ENCODE results near the gene CPNE9. TPM values are rescaled to one million over a fixed set of nuclear protein-coding genes. Genes with fewer than 3 reads are reported as not detected.

CPNE9 gene
- polyA plus RNA-seq, 1 of the 3 experiments (the other 2 are of a cell fraction) = 0.03 TPM

- TF ChIP-seq USF2 (IDR thresholded peaks at IDR 0.05; ENCODE audit: borderline replicate concordance, low read depth, low read length) (no peak), USF1 (IDR thresholded peaks at IDR 0.05; ENCODE audit: borderline replicate concordance, low read depth) (no peak), RXRA (IDR thresholded peaks at IDR 0.05; ENCODE audit: borderline replicate concordance, low read depth) (no peak), TCF12 (IDR thresholded peaks at IDR 0.05) (no peak), FOXJ3 (CRISPR knock-in tag; IDR thresholded peaks at IDR 0.05) (no peak), MEF2A (IDR thresholded peaks at IDR 0.05; ENCODE audit: borderline replicate concordance, low read depth) (no peak), GATA2 (CRISPR knock-in tag; IDR thresholded peaks at IDR 0.05) (no peak), GABPA (IDR thresholded peaks at IDR 0.05; ENCODE audit: low read depth) (no peak), MAX (IDR thresholded peaks at IDR 0.05; ENCODE audit: low read depth) (no peak), RFX5 (IDR thresholded peaks at IDR 0.05; ENCODE audit: low read length) (no peak), EZH2phosphoT487 (IDR thresholded peaks at IDR 0.05; ENCODE audit: borderline replicate concordance, low read depth) (no peak)
These were observed 8.8 kb downstream of the CPNE9 start (continued) for GRCh38 chr3:9712415-9712814.

- Histone ChIP-seq H2AFZ (ENCODE audit: low read depth) (no peak overlapping the region), H3F3A (replicated peaks; ENCODE audit: insufficient read depth) (peaks cover 8% of the 10 kb centered on the region), H3K27me3 (ENCODE audit: insufficient read depth) (peaks cover 17% of the 10 kb centered on the region; the same call in 1 of the 2 replicates), H3K36me3 (replicated peaks in 1 of 2; ENCODE audit: control insufficient read depth in 1 of 2, insufficient read depth in 2 of 2, low read length in 1 of 2) (no peaks in the 10 kb centered on the region), H3K9me2 (no peaks in the 10 kb centered on the region), H3K4me3 (ENCODE audit: low read depth in 2 of 2, low read length in 1 of 2) (no peak overlapping the region), H3K9ac (no peak overlapping the region), H3K9me3 (no peaks in the 10 kb centered on the region), H3K4me2 (no peak overlapping the region), H3K4me1 (ENCODE audit: control insufficient read depth in 1 of 2, insufficient read depth in 2 of 2, low read depth in 1 of 2, low read length in 1 of 2) (peaks cover 0 to 2% of the 10 kb centered on the region in 2 experiments; a peak in 1 of 4 replicates), H3K27ac (ENCODE audit: low read depth in 2 of 2, low read length in 1 of 2) (no peak overlapping the region), H3K79me2 (ENCODE audit: insufficient read depth) (no peaks in the 10 kb centered on the region), H4K20me1 (ENCODE audit: insufficient read depth) (no peaks in the 10 kb centered on the region)
- 49% methylated on average over 4 of the region's 4 CpGs for WGBS (ENCODE audit: low lambda C conversion rate)
- TF ChIP-seq USF2 (IDR thresholded peaks at IDR 0.05; ENCODE audit: borderline replicate concordance, low read depth, low read length) = no peak
- no peak for TF ChIP-seq FOSL2 (IDR thresholded peaks at IDR 0.05; ENCODE audit: borderline replicate concordance, low read depth)
- TF ChIP-seq REST (IDR thresholded peaks at IDR 0.05; ENCODE audit: low read depth, low read length) = no peak
- no peak for TF ChIP-seq SIN3A (IDR thresholded peaks at IDR 0.05; ENCODE audit: borderline replicate concordance, low read depth, low read length)
- TF ChIP-seq FOXM1 (IDR thresholded peaks at IDR 0.05; ENCODE audit: low read depth) = no peak
- ChIA-PET POLR2A (no interaction called here), CTCF (no interaction called here)
- no peak for DNase-seq
These were observed 9.5 kb downstream of the CPNE9 start for GRCh38 chr3:9713142-9713541.
